GM13976 (cell line): ENCODE measurements around the gene COMP.

Experiments used
- DNase-seq: peaks from one replicate; pipeline ENCODE4 v3.0.0; 2012; ENCODE audit warnings: low spot score
- CTCF ChIP-seq: IDR thresholded peaks from 2 replicates; pipeline ENCODE4 v1.5.1; 2012; ENCODE audit warnings: borderline replicate concordance, mild to moderate bottlenecking; ENCODE audit not compliant: insufficient read depth; ENCODE audit errors: extremely low read depth, missing control alignments, control extremely low read depth
- in situ Hi-C: fragments of 300-500 bp; cut with MboI; formaldehyde crosslinking; loops from one replicate; pipeline ENCODE4 v1.12.0; 2022; ENCODE audit warnings: low sequenced_read_pairs, mixed read lengths, inconsistent platforms; ENCODE audit not compliant: unreplicated experiment

Gene COMP

GRCh38 chr19:18778826-18779495 is 12.1 kb downstream of the COMP start:
- DNase-seq: no peak
- in situ Hi-C loops: no loop called here
- TF ChIP-seq CTCF: no peak

DNA sequence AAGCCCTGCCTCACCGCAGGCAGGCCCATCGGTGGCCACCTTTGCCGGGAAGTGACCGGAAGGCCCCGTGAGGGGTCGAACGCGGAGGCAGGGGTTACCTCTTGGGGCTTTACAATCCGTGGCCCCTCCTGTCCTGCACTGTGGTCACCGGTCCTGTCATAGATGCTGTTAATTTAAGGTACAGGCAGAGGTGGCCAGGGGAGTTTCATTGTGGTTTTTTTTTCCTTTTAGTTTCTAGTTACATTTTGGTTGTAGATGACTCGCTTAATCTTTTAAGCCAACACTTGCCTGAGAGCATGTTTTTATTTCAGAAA is 13.1 kb downstream of the COMP start:
- no peak for TF ChIP-seq CTCF
- no peak for DNase-seq
- in situ Hi-C loops: no loop called here

- DNase-seq: no peak
- TF ChIP-seq CTCF: no peak
- in situ Hi-C loops: no loop called here
These were observed 13.6 kb downstream of the COMP start for GRCh38 chr19:18777301-18778075.

DNA sequence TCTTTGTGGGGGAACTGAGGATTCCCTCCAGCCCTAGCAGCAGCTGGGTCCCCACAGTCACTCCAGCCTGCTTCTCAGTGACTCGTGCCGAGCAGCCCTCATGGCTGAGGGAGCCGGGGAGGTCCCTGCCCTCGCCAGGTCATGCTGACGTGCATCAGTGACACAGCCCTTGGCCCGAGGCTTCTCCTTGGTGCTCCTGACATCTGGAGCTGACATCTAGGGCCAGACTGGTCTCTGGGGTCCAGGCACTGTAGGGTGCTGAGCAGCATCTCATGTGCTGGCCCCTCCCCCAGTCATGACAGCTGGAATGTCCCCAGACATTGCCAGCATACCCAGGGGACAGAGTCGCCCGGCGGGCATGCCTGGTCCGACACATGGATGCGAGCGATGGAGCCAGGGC is 14.4 kb downstream of the COMP start:
- no peak for DNase-seq
- no peak for TF ChIP-seq CTCF
- in situ Hi-C loops: no loop called here

DNA sequence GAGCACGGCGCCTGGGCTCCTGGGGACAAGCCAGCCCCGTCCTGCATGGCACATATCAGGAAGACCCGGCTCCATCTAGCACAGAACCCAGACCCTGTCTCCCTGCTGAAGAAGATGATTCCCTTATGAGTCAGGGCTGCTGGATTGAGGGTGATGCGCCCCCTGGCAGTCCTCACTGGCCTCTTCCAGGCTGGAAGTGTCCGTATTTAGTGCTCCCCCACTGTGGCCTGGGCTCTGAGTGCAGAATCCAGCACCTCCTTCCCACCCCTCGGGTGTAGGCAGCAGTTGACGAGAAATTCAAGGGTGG is 14.9 kb downstream of the COMP start:
- no peak for DNase-seq
- no peak for TF ChIP-seq CTCF
- in situ Hi-C loops: no loop called here

DNA sequence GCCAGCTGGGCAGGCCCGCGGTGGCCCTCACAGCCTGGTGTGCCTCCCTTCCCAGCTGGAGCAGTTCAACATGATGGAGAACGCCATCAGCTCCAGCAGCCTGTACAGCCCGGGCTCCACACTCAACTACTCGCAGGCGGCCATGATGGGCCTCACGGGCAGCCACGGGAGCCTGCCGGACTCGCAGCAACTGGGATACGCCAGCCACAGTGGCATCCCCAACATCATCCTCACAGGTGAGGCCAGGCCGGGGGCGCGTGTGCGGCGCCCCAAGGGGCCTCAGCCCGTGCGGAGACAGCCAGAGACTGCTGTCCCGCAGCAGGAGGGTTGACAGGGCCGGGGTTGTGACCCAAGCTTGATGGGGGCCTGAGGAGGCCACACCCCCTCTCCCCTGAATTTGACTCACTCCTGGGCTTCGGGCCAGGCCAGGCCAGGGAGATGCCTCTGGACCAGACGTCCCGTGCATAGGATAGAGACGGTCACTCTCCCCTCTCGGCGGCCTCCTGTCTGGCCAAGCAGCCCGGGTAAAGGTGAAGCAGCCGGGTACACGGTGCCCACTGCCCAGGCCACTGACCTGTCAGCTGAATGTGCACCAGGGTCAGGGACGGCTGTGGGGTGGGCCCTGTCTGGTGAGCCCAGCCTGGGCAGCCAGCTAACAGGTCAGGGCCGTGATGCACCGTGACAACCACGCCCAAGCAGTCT is 15.4 kb downstream of the COMP start:
- no peak for DNase-seq
- in situ Hi-C loops: no loop called here
- TF ChIP-seq CTCF: no peak
